Central memory CD4-positive, alpha-beta T cell (primary cell): ENCODE results near the gene UGT1A10.
"Not testable (repeated sequence)": the region's sequence is repeated elsewhere in the genome, so short reads cannot be mapped to it uniquely, and the experiment has no call there.

Experiments
- DNase-seq: peaks from one replicate; pipeline ENCODE4 v3.0.0; 2022

The UGT1A10 gene

DNA sequence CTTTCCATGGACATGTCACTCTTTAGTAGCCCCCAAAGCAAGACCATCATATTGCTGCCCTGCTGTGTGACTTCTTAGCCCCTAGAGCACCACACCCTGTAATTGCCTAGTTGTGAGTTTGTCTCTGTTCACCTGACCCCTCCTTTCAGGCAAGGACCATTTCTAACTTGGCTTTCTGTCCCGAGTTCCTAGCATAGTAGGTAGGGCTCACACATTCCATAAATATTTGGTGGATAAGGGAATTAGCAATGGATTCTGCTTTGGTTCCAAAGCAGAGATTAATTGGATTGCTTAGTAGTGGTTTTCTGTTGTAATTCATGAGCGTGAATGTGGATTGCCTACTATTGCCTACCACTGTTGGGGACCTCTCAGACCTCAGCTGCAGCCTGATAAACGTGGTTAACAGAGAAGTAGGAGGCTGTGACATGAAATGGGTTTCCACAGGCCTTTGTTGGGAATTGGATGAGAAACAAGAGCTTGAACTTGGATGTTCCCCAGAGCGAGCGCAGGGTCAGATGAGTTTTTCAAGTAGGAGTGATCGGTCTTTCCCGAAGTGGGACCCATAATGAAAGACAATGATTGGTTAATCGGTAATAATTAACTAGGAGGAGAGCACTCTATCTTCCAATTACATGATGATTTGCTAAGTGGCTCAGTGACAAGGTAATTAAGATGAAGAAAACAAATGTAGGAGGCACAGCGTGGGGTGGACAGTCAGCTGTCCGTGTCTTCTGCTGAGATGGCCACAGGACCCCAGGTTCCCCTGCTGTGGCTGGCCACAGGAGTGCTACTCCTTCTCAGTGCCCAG, 110.4 kb downstream of the UGT1A10 start:
- no peak for DNase-seq

DNA sequence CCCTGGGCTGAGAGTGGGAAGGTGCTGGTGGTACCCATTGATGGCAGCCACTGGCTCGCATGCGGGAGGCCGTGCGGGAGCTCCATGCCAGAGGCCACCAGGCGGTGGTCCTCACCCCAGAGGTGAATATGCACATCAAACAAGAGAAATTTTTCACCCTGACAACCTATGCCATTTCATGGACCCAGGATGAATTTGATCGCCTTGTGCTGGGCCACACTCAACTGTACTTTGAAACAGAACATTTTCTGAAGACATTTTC, 111.0 kb downstream of the UGT1A10 start:
- no peak for DNase-seq

DNA sequence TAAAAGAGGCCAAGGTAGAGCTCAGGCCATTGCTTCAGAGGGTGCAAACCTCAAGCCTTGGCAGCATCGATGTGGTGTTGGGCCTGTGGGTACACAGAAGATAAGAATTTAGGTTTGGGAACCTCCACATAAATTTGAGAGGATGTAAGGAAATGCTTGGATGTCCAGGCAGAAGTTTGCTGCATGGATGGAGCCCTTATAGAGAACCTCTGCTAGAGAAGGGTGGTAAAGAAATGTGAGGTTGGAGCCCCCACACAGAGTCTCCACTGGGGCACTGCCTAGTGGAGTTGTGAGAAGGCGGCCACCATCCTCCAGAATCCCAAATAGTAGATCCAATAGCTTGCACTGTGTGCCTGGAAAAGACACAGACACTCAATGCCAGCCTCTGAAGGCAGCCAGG, 114.4 kb downstream of the UGT1A10 start:
- not testable (repeated sequence) for DNase-seq

DNA sequence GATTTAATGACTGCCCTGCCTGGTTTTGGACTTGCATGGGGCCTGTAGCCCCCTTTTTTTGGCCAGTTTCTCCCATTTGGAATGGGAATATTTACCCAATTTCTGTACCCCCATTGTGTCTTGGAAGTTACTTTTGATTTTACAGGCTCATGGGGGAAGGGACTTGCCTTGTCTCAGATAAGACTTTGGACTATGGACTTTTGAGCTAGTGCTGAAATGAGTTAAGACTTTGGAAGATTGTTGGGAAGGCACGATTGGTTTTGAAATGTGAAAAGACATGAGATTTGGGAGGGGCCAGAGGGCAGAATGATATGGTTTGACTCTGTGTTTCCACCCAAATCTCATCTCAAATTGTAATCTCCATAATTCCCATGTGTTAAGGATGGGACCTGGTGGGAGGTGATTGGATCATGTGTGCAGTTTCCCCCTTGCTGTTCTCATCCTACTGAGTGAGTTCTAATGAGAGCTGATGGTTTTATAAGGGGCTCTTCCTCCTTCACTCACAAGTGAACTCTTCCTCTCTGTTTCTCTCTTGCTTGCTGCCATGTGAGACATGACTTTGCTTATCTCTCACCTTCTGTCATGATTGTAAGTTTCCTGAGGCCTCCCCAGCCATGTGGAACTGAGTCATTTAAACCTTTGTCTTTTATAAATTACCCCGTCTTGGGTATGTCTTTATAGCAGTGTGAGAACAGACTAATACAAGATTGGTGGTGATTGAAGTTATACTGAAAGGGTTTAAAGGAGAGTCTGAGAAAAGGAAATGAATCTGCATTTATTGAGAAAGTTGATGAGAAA, 115.2 kb downstream of the UGT1A10 start:
- not testable (repeated sequence) for DNase-seq

DNA sequence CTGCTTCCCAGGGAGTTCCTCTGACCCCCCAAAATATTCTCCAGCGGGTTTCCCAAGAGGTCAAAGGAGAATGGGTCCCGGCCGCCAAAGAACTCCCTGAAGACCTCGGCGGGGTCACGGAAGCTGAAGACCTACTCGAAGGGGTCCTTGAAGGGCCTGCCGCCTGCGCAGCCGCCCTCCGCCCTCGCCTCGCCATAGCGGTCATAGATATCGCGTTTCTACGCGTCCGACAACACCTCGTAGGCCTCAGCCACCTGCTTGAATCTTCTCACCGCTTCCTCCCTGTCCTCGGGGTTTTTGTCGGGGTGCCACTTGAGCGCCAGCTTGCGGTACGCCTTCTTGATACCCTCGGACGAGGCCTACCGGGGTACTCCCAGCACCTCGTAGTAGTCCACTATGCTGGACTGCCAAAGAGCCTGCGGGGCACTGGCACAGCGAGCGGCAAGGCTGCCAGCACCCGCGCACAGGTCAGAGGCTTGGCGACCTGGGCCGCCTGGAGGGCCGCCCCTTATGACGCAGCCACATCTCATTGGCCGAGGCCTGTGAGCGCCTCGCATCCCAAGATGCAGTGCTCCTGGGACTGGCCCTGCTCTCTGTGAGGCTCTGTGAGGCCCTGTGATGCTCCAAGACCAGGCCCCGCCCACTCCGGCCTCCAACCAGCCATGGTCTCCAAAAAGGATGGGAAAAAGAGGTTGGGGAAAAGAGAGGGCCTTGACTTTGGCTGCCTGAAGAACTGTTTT, 118.8 kb downstream of the UGT1A10 start:
- no peak for DNase-seq

DNA sequence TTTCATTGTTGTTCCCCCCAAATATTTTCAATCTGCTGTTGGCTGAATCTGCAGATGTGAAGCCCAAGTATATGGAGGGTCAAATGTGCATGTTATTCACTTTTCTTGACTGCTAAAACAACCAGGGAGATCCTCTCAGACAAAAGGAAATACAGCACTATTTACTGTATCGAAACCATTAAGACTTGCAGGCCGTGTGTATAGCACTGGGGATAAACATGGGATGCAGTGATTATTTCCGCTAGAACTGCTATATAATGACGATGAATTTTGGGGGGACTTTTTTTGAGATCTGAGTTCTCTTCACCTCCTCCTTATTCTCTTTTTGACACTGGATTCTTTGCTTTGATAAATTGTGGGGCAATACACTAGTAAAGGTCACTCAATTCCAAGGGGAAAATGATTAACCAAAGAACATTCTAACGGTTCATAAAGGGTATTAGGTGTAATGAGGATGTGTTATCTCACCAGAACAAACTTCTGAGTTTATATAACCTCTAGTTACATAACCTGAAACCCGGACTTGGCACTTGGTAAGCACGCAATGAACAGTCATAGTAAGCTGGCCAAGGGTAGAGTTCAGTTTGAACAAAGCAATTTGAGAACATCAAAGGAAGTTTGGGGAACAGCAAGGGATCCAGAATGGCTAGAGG, 120.3 kb downstream of the UGT1A10 start:
- no peak for DNase-seq

DNA sequence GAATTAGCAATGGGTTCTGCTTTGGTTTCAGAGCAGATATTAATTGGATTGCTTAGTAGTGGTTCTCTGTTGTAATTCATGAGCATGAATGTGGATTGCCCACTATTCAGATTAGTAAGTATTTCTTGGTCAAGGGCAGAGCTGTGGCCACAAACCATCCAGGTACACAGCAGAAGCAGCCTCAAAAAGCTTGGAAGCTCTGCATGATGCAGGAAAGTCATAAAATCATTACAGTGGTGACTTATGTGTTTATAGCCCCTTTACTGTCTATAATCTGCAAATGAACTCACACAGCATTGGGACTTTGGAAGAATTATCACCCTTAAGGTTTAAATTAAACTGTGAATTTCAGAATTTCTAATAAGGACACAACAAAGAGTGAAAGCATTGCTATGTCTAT, 121.9 kb downstream of the UGT1A10 start:
- DNase-seq = no peak

DNA sequence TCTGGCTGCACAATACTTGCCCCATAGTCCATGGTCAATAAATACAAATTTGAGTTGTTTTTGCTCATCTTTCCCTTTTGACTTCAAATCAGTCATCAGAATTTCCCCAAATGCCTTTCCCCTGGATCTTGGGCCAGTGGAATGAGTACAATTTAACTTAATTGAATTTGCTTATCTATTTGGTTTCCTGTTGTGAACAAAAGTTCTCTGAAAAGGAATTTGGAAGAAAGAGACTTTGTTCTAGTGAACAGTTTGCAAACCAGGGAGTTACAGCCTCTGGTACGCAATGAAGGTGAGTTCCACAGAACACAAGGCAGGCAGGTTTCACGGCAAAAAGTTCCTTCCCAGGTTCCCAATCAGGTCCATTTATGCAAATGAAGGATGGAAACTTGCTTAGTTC, 122.6 kb downstream of the UGT1A10 start:
- DNase-seq = no peak

DNA sequence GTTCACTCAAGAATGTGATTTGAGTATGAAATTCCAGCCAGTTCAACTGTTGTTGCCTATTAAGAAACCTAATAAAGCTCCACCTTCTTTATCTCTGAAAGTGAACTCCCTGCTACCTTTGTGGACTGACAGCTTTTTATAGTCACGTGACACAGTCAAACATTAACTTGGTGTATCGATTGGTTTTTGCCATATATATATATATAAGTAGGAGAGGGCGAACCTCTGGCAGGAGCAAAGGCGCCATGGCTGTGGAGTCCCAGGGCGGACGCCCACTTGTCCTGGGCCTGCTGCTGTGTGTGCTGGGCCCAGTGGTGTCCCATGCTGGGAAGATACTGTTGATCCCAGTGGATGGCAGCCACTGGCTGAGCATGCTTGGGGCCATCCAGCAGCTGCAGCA, 123.8 kb downstream of the UGT1A10 start, which contains the start of gene UGT1A1:
Gene UGT1A1 (plus strand): TSS at position 228 of the 400 bp plus-strand sequence. CDS start 18 bp downstream, at position 246.
- no peak for DNase-seq

DNA sequence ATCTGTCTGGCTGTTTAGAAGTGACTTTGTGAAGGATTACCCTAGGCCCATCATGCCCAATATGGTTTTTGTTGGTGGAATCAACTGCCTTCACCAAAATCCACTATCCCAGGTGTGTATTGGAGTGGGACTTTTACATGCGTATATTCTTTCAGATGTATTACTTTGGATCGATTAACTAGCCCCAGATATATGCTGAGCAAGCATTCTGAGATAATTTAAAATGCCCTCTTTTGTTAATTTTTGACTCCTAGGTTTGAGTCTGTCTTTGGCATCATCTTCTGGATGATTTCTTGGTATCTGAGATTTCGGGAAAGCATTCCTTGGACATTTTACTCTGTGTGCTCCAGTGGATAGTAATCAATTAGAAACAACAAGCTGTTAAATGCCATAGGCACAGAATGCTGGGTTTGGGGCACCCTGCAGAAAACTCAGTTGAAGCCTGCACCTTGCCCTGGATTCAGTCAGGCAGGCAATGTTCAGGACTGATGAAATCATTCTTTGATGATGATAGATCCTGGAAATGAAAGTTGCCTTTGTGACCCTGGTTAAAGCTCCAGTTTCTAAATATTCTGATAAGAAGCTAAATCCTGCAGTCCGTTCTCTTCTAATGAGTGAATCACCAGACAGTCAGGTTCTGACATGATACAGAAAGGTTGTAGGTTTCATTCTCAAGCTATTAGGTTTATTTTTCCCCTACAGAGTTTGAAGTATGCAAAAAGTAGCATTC, 125.0 kb downstream of the UGT1A10 start:
- DNase-seq = no peak

DNA sequence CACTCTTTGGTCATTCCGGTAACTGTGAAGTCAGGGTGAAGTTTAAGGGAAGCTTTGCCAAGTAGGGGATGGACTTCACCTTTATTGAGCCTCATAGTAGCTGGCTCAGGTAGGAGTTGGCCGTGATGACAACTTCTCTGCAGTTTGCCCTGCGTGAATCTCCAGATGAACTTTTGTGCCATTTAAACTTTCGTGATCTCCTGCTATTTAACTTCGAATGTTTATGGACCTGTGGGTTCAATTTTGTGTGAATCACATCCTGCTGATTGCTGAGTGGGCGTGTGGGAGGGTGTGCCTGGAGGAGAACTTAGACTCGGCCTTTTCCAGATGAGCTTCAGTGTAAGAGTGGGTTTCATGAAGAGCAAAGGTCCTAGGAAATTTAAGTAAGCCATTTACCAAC, 128.0 kb downstream of the UGT1A10 start:
- no peak for DNase-seq

DNA sequence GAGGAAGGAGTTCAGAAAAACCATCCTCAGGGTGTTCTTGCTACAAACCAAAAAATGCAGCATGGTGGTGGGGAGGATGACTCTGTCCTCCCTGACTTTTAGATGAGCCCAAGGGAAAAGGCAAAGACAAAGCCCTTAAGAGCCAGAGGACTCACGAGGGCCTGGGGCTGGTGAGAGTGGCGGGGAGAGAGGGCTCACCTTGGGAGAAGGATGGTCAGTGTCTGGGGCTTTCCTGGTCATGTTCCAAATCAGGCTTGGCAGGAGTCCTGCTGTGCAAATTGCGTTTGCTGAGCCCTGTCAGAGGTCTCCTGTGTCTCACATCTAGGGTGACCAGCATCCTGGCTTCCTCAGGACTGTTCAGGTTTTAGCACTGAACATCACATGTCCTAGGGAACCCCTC, 128.5 kb downstream of the UGT1A10 start:
- DNase-seq = no peak

DNA sequence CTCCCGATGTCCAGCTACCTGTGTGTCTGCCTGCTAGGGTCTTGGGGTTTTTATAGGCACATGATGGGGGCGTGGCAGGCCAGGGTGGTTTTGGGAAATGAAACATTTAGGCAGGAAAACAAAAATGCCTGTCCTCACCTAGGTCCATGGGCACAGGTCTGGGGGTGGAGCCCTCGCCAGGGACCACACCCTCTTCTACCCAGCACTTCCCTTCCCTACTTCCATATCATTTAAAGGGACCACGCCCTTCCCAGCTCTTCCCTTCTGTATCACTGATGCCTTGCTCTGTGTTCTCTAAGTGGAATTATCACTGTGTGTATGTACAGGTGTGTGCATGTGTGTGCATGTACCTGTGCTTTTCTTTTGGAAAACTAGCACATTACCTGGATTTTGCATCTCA, 130.2 kb downstream of the UGT1A10 start:
- no peak for DNase-seq

DNA sequence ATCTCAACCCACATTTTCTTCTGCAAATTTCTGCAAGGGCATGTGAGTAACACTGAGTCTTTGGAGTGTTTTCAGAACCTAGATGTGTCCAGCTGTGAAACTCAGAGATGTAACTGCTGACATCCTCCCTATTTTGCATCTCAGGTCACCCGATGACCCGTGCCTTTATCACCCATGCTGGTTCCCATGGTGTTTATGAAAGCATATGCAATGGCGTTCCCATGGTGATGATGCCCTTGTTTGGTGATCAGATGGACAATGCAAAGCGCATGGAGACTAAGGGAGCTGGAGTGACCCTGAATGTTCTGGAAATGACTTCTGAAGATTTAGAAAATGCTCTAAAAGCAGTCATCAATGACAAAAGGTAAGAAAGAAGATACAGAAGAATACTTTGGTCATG, 131.8 kb downstream of the UGT1A10 start:
- no peak for DNase-seq

DNA sequence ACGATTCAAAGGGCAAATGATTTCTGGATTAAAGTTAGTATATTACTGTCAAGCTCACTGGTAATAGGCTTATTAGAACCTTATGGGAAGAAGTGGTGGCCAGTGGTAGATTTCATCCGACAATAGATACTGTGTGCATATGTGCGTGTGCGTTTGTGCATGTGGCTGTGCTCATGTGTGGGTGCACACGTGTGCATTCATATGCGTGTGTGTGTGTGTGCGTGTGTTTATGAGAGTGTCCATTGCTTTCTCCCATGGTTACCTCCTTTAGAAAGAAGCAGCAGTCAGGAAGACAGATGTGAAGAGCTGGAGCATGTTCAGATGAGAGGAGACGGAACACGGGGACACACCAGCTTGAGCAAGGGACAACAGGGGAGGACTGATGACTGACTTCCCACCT, 133.0 kb downstream of the UGT1A10 start:
- no peak for DNase-seq

DNA sequence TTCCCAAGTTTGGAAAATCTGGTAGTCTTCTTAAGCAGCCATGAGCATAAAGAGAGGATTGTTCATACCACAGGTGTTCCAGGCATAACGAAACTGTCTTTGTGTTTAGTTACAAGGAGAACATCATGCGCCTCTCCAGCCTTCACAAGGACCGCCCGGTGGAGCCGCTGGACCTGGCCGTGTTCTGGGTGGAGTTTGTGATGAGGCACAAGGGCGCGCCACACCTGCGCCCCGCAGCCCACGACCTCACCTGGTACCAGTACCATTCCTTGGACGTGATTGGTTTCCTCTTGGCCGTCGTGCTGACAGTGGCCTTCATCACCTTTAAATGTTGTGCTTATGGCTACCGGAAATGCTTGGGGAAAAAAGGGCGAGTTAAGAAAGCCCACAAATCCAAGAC, 135.9 kb downstream of the UGT1A10 start:
- DNase-seq = no peak

DNA sequence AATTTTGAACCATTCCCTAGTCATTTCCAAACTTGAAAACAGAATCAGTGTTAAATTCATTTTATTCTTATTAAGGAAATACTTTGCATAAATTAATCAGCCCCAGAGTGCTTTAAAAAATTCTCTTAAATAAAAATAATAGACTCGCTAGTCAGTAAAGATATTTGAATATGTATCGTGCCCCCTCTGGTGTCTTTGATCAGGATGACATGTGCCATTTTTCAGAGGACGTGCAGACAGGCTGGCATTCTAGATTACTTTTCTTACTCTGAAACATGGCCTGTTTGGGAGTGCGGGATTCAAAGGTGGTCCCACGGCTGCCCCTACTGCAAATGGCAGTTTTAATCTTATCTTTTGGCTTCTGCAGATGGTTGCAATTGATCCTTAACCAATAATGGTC, 136.3 kb downstream of the UGT1A10 start:
- DNase-seq = no peak

DNA sequence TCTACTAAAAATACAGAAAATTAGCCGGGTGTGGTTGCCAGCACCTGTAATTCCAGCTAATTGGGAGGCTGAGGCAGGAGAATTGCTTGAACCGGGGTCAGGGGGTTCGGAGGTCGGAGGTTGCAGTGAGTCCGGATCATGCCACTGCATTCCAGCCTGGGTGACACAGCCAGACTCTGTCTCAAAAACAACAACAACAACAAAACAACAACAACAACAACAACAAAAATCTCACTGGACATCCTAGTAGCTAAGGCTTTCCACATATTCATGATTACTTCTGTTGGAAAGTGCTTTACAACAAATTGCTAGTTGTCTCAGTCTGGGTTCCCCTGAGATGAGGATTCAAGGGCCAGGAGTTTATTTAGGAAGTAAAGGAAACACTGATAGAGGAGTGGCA, 137.6 kb downstream of the UGT1A10 start:
- no peak for DNase-seq

DNA sequence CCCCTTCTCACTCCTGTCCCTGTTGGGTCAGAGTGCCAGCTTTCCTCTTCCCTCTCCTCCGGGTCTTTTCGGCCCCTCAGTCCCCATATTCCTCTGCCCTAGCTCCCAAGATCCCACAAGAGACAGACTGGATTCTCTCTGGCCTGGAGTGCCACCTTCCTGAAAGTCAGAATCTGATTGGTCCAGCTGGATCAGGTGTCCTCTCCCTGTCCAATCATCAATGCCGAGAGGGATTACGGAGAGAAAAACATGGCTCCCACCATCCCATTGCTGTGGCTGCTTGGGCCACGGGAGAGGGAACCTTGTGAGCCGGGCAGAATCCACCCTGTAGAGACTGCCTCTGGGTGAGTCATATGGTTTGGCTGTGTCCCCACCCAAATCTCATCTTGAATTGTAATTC, 139.2 kb downstream of the UGT1A10 start:
- DNase-seq = no peak

DNA sequence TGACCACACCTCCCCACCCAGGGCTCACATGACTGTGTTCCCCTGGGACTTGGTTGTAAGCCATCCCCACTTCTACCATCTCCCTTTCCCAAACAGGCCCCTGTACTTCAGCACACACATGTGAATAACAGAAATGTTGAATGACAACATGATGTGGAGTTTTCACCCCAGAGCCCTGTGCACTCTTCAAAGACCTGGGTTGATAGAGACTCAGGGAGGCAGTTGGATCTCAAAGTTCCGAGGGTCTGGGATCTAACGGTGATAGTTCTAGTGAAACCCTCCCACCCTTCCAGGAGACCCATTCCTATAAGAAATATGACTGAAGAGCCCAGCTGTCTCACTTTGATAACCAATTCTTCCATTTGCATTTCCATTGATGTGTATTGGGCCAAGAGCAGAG, 141.8 kb downstream of the UGT1A10 start, which contains the start of gene MROH2A:
Gene MROH2A (plus strand): TSS at position 301 of the 400 bp plus-strand sequence. CDS start 1,029 bp downstream, outside the sequence.
- DNase-seq = no peak

DNA sequence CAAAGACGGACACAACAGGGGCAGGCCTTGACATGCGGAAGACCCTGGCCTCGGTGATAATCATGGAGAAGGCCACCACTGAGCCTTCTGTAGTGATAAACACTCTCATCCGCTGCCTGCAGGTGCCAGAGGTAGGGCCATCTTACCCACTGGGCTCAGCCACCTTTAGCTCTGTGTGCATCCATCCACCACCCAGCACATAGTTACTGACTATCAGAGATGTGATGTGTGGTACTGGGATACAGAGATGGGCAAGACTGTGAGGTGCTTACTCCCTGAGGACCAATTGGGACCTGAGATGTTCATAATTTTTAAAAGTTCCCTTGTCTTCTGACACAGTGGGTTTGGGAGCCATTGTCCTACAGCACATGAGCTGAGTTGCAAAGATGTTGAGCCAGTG, 143.5 kb downstream of the UGT1A10 start:
- DNase-seq = no peak

DNA sequence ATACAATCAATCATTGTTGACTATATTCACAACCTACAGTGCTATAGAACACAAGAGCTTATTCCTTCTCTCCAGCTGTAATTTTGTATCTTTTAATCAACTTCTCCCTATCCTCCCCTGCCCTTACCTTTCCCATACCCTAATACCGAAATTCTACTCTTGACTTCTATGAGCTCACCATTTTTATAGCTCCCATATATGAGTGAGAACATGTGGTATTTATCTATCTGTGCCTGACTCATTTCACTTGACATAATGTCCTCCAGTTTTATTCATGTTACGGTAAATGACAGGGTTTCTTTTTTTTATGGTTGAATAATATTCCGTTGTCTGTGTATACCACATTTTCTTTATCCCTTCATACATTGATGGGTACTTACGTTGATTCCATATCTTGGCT, 144.5 kb downstream of the UGT1A10 start:
- DNase-seq = no peak
